ENCODE results near the gene FAM20C.
"Not testable (repeated sequence)": the region's sequence is repeated elsewhere in the genome, so short reads cannot be mapped to it uniquely, and the experiment has no call there.

Gene FAM20C

GRCh38 chr7:261341-262250 lies 69.2 kb downstream of the FAM20C start:
- no peak for FAIRE-seq

DNA sequence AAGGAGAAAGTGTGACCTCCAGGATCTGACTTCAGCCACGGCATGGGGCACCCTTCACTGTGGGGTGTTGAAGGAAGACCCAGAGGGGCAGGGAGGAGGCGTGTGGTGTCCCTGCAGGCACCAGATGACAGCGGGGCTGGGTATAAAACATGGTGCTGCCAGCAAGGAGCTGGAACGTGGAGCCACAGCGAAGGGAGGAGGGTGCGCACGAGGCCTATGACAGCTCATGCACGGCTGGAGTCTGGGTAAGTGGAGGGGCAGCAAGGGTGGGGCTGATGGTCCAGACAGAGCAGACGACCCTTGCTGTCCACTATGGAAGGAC lies 69.8 kb downstream of the FAM20C start:
- no peak for FAIRE-seq

GRCh38 chr7:262631-263311 lies 70.4 kb downstream of the FAM20C start:
- FAIRE-seq: not testable (repeated sequence)

- FAIRE-seq: not testable (repeated sequence)
Observed at GRCh38 chr7:263483-264351, 71.3 kb downstream of the FAM20C start.

DNA sequence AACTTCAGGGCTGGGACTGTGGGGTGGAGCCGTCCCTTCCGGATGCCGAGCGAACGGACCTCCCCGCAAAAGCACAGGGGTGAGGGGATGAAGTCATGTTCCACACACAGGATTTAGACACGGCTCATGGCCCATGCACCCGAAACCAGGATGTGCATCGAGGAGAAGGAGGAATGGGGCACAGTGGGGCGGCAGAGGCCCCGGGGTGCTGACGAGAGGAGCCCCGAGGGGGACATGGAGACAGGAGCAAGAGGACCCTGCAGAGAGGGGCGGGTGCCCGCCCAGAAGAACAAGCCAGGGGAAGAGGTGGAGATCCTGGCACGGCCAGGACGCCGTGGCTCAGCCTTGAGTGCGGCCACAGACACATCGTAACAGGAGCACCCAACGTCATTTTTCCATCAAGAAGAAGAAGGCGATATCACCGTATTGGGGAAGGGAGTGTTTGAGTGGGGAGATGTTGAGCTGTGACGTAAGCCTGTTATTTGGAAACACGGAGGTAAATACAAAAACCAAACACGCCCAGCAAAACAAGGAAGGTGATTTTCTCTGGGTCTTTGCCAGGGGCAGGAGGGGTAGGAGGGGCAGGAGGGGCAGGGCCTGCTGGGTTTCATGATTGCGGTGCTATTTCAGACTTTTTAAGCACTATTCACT lies 72.3 kb downstream of the FAM20C start:
- FAIRE-seq: no peak

DNA sequence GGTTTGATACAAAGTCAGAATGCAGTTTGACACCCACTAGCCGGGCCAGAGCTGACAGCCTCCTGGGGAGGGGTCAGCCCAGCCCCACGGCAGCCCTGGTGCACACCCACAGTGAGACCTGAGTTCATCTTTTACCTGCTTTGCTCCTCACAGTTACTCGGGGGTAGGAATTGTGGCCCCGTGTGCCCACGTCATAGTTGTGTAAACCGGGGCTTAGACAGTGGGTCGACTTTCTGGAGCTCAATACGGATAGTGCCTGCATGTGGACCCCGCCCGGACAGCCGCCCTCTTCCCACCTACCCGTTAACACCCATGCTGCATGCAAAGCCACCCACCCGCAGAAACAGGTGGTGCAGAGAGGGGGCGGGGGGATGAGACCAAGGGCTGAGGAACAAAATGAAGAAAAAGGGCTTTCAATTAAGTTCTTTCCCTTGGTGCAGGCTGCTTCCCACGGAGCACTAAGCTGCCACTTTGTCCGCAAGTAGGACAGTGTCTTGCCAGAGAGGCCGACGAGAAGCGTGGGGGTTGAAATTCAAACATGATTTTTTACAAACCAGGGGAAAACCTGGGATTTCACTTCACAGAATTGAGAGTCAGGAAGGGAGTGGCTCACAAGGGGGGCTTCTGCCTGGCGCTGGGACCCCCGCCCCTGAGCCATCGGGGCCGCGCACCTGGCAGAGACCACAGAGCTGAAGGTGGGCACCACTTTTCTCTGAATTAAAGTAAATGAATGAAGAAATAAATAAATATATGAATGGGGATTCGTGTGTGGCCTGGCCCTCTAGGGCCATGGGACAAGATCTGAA lies 73.0 kb downstream of the FAM20C start:
- FAIRE-seq: no peak

- FAIRE-seq: no peak
Observed at GRCh38 chr7:265998-266850, 73.9 kb downstream of the FAM20C start.

DNA sequence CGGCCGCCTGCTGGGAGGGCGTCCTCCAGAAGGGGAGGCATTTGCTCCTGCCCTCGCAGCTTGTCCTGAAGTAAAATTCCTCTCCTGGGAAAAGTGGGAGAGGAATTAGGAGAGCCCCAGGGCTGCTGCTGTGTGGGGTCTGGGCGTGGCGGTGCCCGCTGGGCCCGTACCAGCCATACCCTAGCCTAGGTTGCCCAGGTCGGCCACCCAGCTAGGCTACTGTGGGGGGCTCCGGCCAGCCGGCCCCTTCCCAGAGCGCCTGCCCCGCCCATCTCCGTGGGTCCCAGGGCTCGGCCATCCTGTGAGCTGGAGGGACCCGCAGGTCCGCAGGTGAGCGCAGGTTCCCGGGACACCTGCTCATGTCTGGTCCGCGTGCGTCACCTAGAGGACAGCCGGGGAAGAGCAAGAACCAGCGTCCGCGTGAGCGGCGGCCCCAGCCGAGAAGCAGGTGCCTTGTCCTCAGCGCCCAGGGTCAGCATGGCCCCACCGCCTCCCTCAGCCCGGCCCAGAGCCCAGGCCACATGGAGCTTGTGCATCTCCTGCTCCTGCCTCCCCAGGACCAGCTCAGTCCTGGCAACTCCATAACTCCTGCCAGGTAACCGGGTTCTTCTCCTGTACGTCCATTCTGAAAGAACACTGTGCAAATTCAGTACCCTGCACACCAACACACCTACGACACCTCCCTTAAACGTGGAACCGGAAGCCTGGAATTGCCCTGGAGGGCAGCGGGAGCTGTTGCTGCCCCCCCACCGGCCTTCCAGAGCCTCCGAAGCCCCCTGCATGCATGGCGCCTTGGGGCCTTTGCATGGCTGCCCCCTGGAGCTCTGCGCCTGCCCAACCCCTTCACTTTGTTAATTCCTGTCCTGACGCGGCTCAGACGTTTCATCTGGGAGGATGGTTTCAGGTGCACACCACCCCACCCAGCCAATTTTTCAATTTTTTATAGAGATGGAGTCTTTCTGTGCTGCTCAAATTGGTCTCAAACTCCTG lies 74.8 kb downstream of the FAM20C start:
- no peak for FAIRE-seq

DNA sequence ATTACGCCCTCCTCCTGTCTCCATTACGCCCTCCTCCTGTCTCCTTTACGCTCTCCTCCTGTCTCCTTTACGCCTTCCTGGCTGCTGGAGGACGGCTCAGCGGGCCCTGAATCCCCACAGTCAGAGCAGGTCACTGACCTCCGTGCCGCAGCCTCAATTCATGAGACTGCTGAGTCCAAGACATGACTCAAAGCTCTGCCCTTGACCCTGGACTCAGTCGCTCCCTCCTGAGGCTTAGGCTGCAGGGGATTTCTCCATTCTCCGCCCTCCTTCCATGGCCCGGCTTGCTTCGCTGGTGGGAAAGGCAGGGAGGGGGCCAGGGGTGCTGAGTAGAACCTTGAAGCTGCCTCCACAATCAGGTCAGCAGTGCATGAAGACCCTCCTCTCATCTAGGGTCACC lies 76.6 kb downstream of the FAM20C start:
- FAIRE-seq: no peak

- no peak for FAIRE-seq
Observed at GRCh38 chr7:269721-270120, 77.3 kb downstream of the FAM20C start.

- FAIRE-seq: no peak
Observed at GRCh38 chr7:270351-270983, 78.1 kb downstream of the FAM20C start.

GRCh38 chr7:271266-272107 lies 79.1 kb downstream of the FAM20C start:
- FAIRE-seq: no peak

GRCh38 chr7:272108-272615 lies 79.8 kb downstream of the FAM20C start:
- FAIRE-seq: no peak

DNA sequence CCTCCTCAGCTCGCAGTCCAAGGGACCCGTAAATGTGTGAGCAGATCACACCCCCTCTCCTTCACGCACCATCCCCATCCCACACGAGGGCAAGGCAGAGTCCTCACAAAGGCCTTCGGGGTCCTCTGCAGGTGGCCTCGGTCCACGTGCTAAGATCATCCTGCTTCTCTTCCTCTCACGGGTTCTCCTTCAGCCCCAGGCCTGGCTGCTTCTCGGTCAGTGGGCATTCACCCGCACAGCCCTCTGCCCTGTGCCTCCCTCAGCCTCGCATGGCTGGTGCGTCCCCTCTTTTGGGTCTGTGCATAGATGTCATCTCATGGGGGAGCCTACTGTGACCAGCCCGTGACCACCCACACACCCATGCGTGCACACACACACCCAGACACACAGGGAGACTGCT lies 80.3 kb downstream of the FAM20C start:
- no peak for FAIRE-seq

DNA sequence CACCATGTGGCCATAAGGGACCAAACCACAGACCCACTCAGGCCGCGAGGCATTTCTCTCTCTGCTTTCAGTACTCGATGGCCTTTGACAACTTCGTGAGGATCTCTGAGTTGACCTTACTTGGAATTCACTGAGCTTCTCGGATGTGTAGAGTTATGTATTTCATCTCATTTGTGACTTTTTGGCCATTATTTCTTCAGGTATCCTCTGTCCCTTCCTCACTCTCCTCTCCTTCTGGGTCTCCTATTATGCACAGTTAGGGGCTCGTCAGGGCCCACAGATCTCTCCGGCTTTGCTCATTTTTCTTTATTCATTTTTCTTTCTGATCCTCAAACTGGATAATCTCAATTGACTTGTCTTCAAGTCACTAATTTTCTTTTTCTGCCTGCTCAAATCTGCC lies 81.0 kb downstream of the FAM20C start:
- no peak for FAIRE-seq

GRCh38 chr7:274266-274665 lies 81.9 kb downstream of the FAM20C start:
- FAIRE-seq: no peak

- FAIRE-seq: no peak
Observed at GRCh38 chr7:276230-276835, 84.0 kb downstream of the FAM20C start.

DNA sequence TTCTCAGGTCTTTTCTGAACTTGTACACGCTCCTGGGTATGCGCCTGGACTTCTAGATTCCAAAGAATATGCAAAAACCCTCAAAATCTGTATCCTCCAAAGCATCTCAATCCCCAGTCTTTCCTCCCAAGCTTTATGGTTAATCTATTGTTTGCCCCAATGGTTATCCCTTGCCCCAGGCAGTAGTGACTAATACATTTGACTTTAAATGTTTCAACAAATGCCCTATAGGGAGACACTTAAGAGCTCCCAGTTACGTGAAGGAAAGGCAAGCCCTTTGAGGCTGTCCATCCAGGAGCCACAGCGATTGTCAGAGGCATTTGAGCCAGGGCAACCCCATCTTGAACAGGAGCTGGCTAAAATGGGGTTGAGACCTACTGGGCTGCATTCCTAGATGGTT lies 84.9 kb downstream of the FAM20C start:
- FAIRE-seq: no peak

Data from TTC549 (cell line).